HG03342 (cell line): ENCODE data around the gene SCTR.

Experiments
- ATAC-seq: cut with Tn5 transposase; IDR thresholded peaks from one replicate; pipeline ENCODE4 v1.9.1; 2021; ENCODE audit warnings: mild to moderate bottlenecking, moderate library complexity; ENCODE audit not compliant: unreplicated experiment

The SCTR gene

GRCh38 chr2:119488245-119489214 lies 35.8 kb downstream of the SCTR start:
- ATAC-seq = no peak

- peak; percentile 88 for ATAC-seq
Measured at GRCh38 chr2:119487434-119488244, 36.6 kb downstream of the SCTR start.

GRCh38 chr2:119486886-119487285 lies 37.4 kb downstream of the SCTR start:
- no peak for ATAC-seq

GRCh38 chr2:119486196-119486827 lies 38.0 kb downstream of the SCTR start:
- no peak for ATAC-seq

- ATAC-seq = no peak
Measured at GRCh38 chr2:119485336-119486110, 38.8 kb downstream of the SCTR start.

- no peak for ATAC-seq
Measured at GRCh38 chr2:119484834-119485233, 39.4 kb downstream of the SCTR start.

- no peak for ATAC-seq
Measured at GRCh38 chr2:119483896-119484718, 40.2 kb downstream of the SCTR start.

GRCh38 chr2:119483395-119483753 lies 40.9 kb downstream of the SCTR start:
- ATAC-seq = no peak

- no peak for ATAC-seq
Measured at GRCh38 chr2:119482481-119483394, 41.5 kb downstream of the SCTR start.

- ATAC-seq = no peak
Measured at GRCh38 chr2:119481501-119482455, 42.5 kb downstream of the SCTR start.

- no peak for ATAC-seq
Measured at GRCh38 chr2:119480718-119481142, 43.6 kb downstream of the SCTR start.

GRCh38 chr2:119480184-119480583 lies 44.1 kb downstream of the SCTR start:
- ATAC-seq = no peak

GRCh38 chr2:119478978-119479295 lies 45.3 kb downstream of the SCTR start:
- no peak for ATAC-seq

GRCh38 chr2:119478188-119478977 lies 45.9 kb downstream of the SCTR start:
- ATAC-seq = no peak

- no peak for ATAC-seq
Measured at GRCh38 chr2:119477113-119477505, 47.2 kb downstream of the SCTR start.

GRCh38 chr2:119476301-119477112 lies 47.8 kb downstream of the SCTR start:
- peak; percentile 76 for ATAC-seq
